WERI-Rb-1 (cell line): ENCODE results near the gene DCLK1.

ENCODE experiments used
- DNase-seq: peaks from one replicate; pipeline ENCODE4 v3.0.0-alpha.2; 2020
- H3K27ac ChIP-seq: fragments of 250-450 bp; sonication (Bioruptor Pico); 2 replicates; pipeline ENCODE4 v1.5.1; 2020; ENCODE audit warnings: mild to moderate bottlenecking, moderate library complexity
- H3K27me3 ChIP-seq: fragments of 250-450 bp; sonication (Bioruptor Pico); 2 replicates; pipeline ENCODE4 v1.5.1; 2021; ENCODE audit warnings: mild to moderate bottlenecking, low read depth, moderate library complexity; ENCODE audit not compliant: insufficient read depth, severe bottlenecking
- H3K36me3 ChIP-seq: fragments of 250-450 bp; sonication (Bioruptor Pico); 2 replicates; pipeline ENCODE4 v1.5.1; 2020; ENCODE audit warnings: mild to moderate bottlenecking, moderate library complexity
- H3K4me3 ChIP-seq: 2 replicates; pipeline ENCODE4 v1.5.1; 2011; ENCODE audit warnings: low read depth, mild to moderate bottlenecking, control low read depth, low read length
- H3K9me3 ChIP-seq: fragments of 250-450 bp; sonication (Bioruptor Pico); 2 replicates; pipeline ENCODE4 v1.5.1; 2021; ENCODE audit warnings: mild to moderate bottlenecking, moderate library complexity; ENCODE audit not compliant: severe bottlenecking
- CTCF ChIP-seq: IDR thresholded peaks from 2 replicates; pipeline ENCODE4 v1.5.1; 2011; ENCODE audit warnings: low read depth, mild to moderate bottlenecking, control low read depth, inconsistent platforms, low read length

The DCLK1 gene

GRCh38 chr13:35879111-35879510 lies 252.1 kb downstream of the DCLK1 start:
- TF ChIP-seq CTCF: no peak
- no peak overlapping the region for H3K27ac ChIP-seq
- DNase-seq: no peak

GRCh38 chr13:35876601-35877000 lies 254.6 kb downstream of the DCLK1 start:
- Histone ChIP-seq H3K4me3 (no peak overlapping the region), H3K36me3 (no peaks in the 10 kb centered on the region), H3K27me3 (no peaks in the 10 kb centered on the region), H3K9me3 (no peaks in the 10 kb centered on the region), H3K27ac (no peak overlapping the region)
- no peak for DNase-seq
- no peak for TF ChIP-seq CTCF

More at GRCh38 chr13:35879111-35879510, 252.1 kb downstream of the DCLK1 start:
- H3K36me3 ChIP-seq: no peaks in the 10 kb centered on the region
- no peaks in the 10 kb centered on the region for H3K27me3 ChIP-seq
- H3K9me3 ChIP-seq: no peaks in the 10 kb centered on the region
- no peak overlapping the region for H3K4me3 ChIP-seq

- H3K27ac ChIP-seq: no peak overlapping the region
- H3K36me3 ChIP-seq: no peaks in the 10 kb centered on the region
- H3K9me3 ChIP-seq: no peaks in the 10 kb centered on the region
- no peak overlapping the region for H3K4me3 ChIP-seq
- no peak for TF ChIP-seq CTCF
- H3K27me3 ChIP-seq: no peaks in the 10 kb centered on the region
- DNase-seq: no peak
Observed at GRCh38 chr13:35874704-35875103, 256.5 kb downstream of the DCLK1 start.

- no peaks in the 10 kb centered on the region for H3K27me3 ChIP-seq
- H3K36me3 ChIP-seq: no peaks in the 10 kb centered on the region
- H3K4me3 ChIP-seq: no peak overlapping the region
- no peak for DNase-seq
- no peaks in the 10 kb centered on the region for H3K9me3 ChIP-seq
- no peak overlapping the region for H3K27ac ChIP-seq
- TF ChIP-seq CTCF: no peak
Observed at GRCh38 chr13:35872369-35872768, 258.8 kb downstream of the DCLK1 start.

- Histone ChIP-seq H3K4me3 (no peak overlapping the region), H3K27ac (no peak overlapping the region), H3K9me3 (no peaks in the 10 kb centered on the region), H3K27me3 (no peaks in the 10 kb centered on the region), H3K36me3 (no peaks in the 10 kb centered on the region)
- DNase-seq: no peak
- TF ChIP-seq CTCF: no peak
Observed at GRCh38 chr13:35871561-35871960, 259.6 kb downstream of the DCLK1 start.

- Histone ChIP-seq H3K27ac (no peak overlapping the region), H3K27me3 (no peaks in the 10 kb centered on the region), H3K36me3 (no peaks in the 10 kb centered on the region), H3K9me3 (no peaks in the 10 kb centered on the region), H3K4me3 (no peak overlapping the region)
- no peak for TF ChIP-seq CTCF
- DNase-seq: no peak
Observed at GRCh38 chr13:35866801-35867200, 264.4 kb downstream of the DCLK1 start.
